GM21360 (cell line): ENCODE data around the gene PARP3.

ENCODE experiments used
- ATAC-seq: cut with Tn5 transposase; IDR thresholded peaks from one replicate; pipeline ENCODE4 v1.9.1; 2021; ENCODE audit warnings: mild to moderate bottlenecking, moderate library complexity; ENCODE audit not compliant: unreplicated experiment

Gene PARP3

GRCh38 chr3:51947215-51947900 lies 5.2 kb downstream of the PARP3 start:
- ATAC-seq = no peak

DNA sequence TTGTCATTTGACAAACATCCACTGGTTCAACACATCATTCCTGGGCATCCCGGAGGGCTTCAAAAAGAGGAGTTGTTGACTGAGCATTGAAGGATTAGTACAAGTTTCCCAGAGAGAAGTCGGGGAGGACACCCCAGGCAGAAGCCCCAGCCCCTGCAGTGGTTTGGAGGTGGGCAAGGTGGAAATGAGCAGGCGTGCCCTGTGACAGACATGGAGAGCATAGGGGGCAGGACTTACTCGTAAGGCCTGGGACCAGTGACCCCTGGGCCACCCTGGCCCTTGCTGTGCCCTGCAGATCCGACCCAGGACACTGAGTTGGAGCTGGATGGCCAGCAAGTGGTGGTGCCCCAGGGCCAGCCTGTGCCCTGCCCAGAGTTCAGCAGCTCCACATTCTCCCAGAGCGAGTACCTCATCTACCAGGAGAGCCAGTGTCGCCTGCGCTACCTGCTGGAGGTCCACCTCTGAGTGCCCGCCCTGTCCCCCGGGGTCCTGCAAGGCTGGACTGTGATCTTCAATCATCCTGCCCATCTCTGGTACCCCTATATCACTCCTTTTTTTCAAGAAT lies 5.9 kb downstream of the PARP3 start:
- no peak for ATAC-seq

GRCh38 chr3:51949121-51949520 lies 7.0 kb downstream of the PARP3 start:
- no peak for ATAC-seq

DNA sequence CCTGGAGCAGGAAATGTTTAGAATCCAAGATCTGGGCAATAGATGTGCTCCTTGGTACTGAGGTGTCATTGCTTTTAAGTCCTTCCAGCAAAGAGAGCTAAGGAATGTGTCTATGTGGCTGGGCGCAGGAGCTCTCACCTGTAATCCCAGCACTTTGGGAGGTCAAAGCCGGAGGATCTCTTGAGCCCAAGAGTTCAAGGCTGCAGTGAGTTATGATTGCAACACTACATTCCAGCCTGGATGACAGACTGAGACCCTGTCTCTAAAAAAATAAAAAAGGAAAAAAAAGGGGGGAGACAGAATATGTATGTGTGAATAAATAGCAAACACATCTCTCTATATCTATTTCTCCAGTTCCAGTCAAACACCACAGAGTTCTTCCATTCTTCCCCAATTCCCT lies 8.7 kb downstream of the PARP3 start:
- ATAC-seq = no peak

- ATAC-seq = no peak
Measured at GRCh38 chr3:51953445-51953844, 11.3 kb downstream of the PARP3 start.

- ATAC-seq = no peak
Measured at GRCh38 chr3:51954105-51954504, 11.9 kb downstream of the PARP3 start.

- no peak for ATAC-seq
Measured at GRCh38 chr3:51954713-51955112, 12.6 kb downstream of the PARP3 start.

GRCh38 chr3:51955175-51955892 lies 13.2 kb downstream of the PARP3 start, which contains the start of gene GPR62:
GPR62 (plus strand) TSS chr3:51955381; CDS start chr3:51955653, 272 bp downstream.
- ATAC-seq = no peak

- ATAC-seq = no peak
Measured at GRCh38 chr3:51955893-51956770, 14.0 kb downstream of the PARP3 start.

- ATAC-seq = no peak
Measured at GRCh38 chr3:51957520-51958205, 15.5 kb downstream of the PARP3 start.

DNA sequence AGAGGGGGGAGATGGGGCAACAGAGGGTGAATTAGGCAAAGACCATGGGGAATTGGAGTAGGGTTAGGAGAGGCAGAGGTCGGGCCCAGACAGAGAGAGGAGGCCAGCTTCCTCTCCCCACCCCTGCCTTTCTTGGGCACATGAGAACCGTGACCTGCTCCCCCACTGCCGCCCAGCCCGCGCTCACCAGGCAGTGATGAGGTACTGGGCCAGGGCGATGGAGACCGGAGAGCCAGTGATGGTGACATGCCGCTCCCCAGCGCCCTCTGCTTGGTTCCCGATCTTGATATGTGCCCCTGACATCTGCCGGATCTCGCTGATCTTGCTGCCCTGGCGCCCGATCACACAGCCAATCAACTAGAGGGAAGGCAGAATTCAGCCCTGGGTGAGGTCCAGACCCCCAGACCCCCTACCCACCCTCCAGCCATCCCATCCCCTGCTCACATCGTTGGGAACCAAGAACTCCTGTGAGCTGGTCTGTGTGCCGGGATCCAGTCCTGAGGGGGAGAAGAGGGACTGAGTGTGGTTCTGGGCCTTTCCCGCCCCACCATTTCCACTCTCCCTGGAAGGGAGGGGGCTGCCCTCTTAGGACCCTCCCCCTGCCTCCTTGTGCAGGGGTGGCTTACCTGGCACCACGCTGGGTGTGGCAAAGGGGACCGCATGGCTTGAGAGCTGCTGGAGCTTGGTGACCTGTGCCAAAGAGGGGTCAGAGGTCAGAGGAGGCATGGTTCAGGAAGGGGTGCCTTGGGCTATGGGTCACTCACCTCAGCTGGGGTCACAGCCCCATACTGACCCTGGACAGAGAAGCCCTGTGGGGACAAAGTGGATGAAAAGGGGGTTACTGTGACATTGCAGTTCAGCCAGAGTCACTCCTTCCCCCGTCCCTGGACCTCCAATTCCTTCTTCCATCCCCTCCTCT lies 16.7 kb downstream of the PARP3 start:
- no peak for ATAC-seq

- ATAC-seq = no peak
Measured at GRCh38 chr3:51959651-51960050, 17.5 kb downstream of the PARP3 start.

- no peak for ATAC-seq
Measured at GRCh38 chr3:51960386-51960785, 18.2 kb downstream of the PARP3 start.

- no peak for ATAC-seq
Measured at GRCh38 chr3:51961011-51961410, 18.8 kb downstream of the PARP3 start.

GRCh38 chr3:51961602-51962569 lies 19.7 kb downstream of the PARP3 start:
- ATAC-seq = no peak

DNA sequence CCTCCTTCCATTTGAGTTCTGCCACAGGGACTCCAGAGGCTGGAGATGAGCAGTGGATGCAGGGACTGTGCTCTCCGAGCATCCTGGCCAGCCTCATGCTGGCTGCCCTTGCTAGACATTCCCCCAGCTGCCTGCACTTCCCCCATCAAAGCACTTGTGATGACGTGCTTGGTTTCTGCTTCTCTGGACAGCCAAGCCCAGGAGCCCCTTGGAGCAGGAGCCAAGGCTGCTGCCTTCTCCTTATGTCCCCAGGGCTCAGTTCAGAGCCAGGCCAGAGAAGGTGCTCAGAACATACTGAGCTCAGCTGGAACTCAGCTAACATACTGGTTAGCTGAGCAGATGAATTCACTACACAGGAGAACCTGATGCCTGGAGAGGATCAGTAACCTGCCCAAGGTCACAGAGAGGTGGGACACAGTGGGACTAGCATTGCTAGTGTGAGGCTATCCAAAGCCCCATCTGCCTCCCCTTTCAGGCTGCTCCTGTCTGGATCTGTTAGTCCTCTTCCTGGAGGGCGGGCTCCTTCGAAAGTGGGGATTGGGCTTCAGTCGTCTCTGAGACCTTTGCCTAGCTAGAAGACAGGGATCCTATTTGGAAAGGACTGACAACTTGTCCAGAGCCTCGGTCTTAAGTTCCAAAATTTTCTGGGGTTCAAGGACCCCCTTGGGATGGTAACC lies 20.8 kb downstream of the PARP3 start:
- no peak for ATAC-seq

- no peak for ATAC-seq
Measured at GRCh38 chr3:51963951-51964451, 21.8 kb downstream of the PARP3 start.

DNA sequence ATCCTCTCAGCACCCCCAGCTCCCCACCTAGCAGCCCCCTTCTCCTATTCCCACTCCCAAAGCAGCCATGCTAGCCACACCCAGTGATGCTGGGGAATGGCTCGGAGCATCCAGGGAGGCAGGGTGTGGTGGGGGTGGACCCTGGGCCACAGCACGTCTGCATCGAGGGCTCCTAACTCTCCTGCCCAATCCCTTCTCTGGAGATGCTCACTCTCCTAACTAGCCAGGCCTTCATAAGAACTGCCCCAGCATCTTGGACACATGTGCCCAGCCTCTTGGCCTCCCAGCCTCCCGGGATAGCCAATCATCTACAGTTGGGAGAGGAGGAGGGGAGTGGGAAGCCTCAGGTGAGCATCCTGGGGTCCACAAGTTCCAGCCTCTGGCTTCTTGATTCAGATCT lies 22.4 kb downstream of the PARP3 start:
- ATAC-seq = no peak
